GM19193 (cell line): Measurements from ENCODE around the gene SEC24D.

Experiments
- POLR2A ChIP-seq: IDR thresholded peaks from 4 replicates; pipeline ENCODE4 v1.6.1; 2011; ENCODE audit not compliant: insufficient read depth, insufficient read length; ENCODE audit errors: extremely low read depth

The SEC24D gene

DNA sequence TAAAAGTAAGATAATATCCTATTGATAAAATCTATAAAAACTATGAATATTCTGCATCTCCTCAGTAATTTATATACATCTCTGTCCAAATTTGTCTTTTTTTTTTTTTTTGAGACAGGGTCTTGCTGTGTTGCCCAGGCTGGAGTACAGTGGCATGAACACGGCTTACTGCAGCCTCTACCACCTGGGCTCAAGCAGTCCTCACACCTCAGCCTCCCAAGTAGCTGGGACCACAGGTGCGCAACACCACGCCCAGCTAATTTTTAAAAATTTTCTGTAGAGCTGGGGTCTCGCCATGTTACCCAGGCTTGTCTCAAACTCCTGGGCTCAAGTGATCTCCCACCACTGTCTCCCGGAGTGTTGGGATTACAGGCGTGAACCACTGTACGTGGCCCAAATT, 12.3 kb upstream of the SEC24D start:
- TF ChIP-seq POLR2A, result no peak

- no peak for TF ChIP-seq POLR2A
Measured at GRCh38 chr4:118846979-118847378, 11.1 kb upstream of the SEC24D start.

DNA sequence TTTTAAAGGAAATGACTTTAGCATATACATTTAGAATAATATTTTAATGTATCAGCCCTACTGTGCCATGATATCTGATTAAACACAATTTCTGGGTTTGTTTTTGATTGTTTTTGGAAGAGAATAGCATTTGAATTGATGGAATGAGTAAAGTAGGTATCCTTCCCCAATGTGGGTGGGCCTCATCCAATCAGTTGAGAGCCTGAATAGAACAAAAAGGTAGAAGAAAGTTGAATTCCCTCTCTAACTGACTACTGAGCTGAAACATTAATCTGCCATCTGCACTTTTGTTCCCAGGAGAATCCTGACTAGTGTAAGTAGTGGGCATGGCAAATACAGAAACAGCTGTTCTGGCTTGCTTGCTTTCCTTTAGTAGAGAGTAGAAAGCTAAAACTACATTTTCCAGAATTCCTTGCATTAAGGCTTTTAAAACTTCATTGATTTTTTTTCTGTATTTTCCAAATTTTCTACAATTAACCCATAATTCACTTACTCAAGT, 9.7 kb upstream of the SEC24D start:
- no peak for TF ChIP-seq POLR2A

DNA sequence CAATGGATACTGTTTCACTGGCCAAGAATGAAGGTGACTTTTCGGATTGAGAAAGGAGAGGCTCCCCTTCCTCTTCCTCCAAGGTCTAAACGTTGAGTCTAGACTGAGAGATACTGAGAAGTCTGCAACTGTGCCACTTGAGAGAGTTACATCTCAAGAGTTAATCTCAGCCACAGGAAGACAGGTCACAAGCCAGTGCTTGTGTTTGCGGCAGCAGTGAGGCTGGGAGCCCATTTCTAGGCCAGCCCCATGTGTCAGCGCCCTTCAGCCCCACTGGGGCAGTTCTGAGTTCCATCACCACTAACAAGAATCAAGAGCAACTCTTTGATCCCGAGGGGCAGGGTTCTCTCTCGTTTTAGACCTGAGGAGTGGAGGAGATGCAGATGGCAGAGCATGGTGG, 7.3 kb upstream of the SEC24D start:
- TF ChIP-seq POLR2A, result no peak

DNA sequence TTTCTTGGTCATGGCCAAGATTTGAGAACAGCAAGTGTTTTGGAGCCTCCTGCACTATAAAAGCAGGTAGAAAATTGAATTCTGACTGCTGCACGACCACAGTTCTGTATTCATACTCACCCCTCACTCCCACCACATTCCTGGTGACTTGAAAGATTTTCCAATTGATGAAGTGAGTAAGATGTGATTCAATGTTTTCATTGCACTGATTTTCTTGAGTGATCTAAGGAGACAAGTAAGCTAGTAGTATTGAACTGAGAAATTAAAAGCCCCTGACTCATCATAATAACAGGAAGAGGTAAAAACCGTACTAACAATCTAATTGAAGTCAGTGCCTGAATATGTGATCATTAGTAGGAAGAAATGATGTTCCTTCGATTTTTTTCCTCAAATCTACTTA, 6.1 kb upstream of the SEC24D start:
- TF ChIP-seq POLR2A, result no peak

DNA sequence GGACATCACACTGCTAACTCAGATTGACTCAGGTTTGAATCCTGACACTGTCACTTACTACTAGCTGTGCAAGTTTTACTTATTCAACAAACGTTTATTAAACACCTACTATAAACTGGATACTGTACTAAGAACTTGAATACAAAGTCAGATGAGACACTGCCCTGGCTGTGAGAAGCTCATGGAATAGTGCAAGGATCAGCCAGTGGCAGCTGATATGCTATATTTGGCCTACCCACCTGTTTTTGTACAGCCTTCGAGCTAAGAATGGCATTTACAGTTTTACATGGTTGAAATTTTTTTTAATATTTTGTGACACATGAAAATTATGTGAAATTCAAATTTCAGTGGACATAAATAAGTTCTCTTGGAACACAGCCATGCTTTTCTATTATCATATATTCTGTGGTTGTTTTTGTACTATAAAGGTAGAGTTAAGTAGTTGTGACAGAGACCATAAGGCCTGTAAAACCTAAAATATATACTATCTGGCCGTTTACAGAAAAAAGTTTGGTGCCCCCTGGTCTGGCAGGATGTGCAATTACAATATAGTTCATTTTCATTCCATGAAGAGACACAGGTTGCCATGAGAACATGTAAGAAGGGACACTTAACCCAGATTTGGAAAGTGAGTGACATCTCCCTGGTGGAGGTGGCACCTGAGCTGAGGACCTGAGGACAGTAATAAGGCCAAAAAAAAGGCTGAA, 3.4 kb upstream of the SEC24D start:
- TF ChIP-seq POLR2A, result no peak

DNA sequence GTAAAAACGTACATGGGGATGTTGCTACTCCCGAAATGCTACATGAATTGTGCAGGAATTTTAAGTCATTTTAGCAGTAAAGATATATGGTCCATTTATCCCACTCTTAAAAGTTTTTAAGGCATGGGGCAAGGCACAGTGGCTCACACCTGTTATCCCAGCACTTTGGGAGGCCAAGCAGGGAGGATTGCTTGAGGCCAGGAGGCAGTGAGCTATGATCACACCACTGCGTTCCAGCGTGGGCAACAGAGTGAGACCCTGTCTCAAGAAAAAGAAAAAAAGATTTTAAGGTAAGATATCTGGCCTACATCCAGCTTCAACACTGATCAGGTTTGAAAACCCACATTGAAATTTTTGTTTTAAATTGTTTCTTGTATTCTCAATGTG, 1.2 kb upstream of the SEC24D start:
- no peak for TF ChIP-seq POLR2A

GRCh38 chr4:118836301-118837120, 585 bp upstream of the SEC24D start:
- TF ChIP-seq POLR2A, result no peak

DNA sequence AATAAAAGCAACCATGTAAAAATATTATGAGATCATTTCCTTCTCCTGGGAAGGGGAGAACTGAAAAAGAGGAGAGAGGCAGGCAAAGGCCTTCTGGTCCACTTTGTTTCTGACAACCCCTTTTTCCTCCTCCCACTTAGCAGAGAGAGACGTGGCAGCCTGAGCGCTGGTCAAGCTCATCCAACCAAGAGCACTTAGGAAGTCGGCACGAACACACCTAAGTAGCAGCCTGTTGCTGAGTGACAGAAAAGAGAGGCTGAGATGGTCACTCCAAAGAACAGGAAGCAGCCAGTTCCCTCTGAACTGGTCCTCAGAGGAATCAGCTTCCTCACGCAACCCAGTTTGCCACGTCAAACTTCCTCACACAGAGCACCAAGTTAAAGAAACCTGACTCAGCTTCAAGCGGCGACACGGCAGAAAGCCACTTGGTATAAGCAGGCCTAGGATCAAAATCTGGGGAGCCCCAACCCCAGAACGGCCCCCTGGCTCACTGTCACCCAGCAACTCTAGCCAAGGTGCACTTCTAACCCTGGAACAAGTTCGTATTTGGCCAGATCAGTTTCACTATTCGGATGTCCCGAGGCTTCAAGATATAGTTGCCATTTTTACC, 861 bp downstream of the SEC24D start:
- TF ChIP-seq POLR2A, result peak; percentile 51

- TF ChIP-seq POLR2A, result no peak
Measured at GRCh38 chr4:118834070-118834469, 1.9 kb downstream of the SEC24D start.

GRCh38 chr4:118833192-118833820, 2.6 kb downstream of the SEC24D start:
- no peak for TF ChIP-seq POLR2A

DNA sequence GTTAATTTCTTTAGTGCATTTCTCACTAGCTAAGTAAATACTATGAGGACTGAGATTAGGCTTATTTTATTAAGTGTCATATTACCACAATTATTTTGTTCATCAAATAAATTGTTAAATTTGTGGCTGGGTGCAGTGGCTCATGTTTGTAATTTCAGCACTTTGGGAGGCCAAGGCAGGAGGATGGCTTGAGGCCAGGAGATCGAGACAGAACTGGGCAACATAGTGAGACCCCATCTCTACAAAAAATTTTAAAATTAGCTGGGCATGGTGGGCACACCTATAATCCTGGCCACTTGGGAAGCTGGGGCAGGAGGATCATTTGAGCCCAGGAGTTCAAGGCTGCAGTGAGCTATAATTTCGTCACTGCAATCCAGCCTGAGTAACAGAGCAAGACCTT, 6.8 kb downstream of the SEC24D start:
- TF ChIP-seq POLR2A, result no peak

GRCh38 chr4:118826723-118827444, 9.0 kb downstream of the SEC24D start:
- no peak for TF ChIP-seq POLR2A

GRCh38 chr4:118825799-118826198, 10.1 kb downstream of the SEC24D start:
- TF ChIP-seq POLR2A, result no peak

DNA sequence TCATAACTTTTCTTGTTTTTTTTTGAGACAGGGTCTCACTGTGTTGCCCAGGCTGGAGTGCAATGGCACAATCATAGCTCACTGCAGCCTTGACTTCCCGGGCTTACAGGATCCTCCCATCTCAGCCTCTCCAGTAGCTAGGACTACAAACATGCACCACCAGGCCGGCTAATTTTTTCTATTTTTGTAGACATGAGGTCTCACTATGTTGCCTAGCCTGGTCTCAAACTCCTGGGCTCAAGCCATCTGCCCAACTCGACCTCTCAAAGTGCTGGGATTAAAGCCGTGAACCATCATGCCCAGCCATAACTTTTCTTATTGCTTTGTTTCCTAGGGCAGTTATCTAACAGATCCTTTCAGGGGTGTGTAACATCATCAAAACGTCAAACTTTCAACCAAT, 11.8 kb downstream of the SEC24D start:
- no peak for TF ChIP-seq POLR2A

GRCh38 chr4:118823471-118823870, 12.5 kb downstream of the SEC24D start:
- no peak for TF ChIP-seq POLR2A
